BE2C (cell line): ENCODE data around the gene ZNF574.

ENCODE experiments used
- DNase-seq: peaks from one replicate; pipeline ENCODE4 v3.0.0-alpha.2; 2020
- H3K27me3 ChIP-seq: fragments of 250-450 bp; sonication (Bioruptor Pico); 2 replicates; pipeline ENCODE4 v1.5.1; 2020; ENCODE audit warnings: mild to moderate bottlenecking
- H3K36me3 ChIP-seq: fragments of 250-450 bp; sonication (Bioruptor Pico); 2 replicates; pipeline ENCODE4 v1.5.1; 2020; ENCODE audit warnings: mild to moderate bottlenecking
- H3K4me1 ChIP-seq: fragments of 250-450 bp; sonication (Bioruptor Pico); 2 replicates; pipeline ENCODE4 v1.5.1; 2020
- H3K4me3 ChIP-seq: 2 replicates; pipeline ENCODE4 v1.5.1; 2011; ENCODE audit warnings: low read depth, low read length
- H3K9me3 ChIP-seq: fragments of 250-450 bp; sonication (Bioruptor Pico); 2 replicates; pipeline ENCODE4 v1.5.1; 2020
- TF ChIP-seq, protein P1 (sequence below): IDR thresholded peaks from 2 replicates; pipeline ENCODE4 v1.5.1; 2012; ENCODE audit warnings: mild to moderate bottlenecking, low read depth, low read length

Gene ZNF574

DNA sequence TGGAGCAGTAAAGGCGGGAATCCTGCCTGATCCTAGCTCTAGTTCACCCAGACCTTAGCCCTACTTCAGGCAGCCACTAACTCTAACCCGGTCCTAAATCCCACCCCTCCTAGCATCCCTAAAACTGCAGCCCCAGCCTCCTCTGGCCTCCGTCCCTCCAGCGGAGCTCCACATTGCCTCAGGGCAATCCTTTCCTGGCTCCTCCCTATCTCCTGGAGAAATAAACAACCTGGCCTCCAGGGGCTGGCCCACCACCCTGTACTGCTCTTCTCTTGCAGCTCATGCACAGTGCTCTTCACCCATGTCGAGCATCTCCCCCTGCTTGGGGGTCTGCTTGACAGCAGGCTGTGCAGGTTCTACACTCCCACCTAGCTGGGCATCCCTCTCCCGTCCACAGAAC, 49.6 kb downstream of the ZNF574 start:
- no peak for DNase-seq
- Histone ChIP-seq H3K4me1 (no peaks in the 10 kb centered on the region), H3K27me3 (no peaks in the 10 kb centered on the region), H3K9me3 (no peaks in the 10 kb centered on the region; the same call in 1 of the 2 replicates), H3K36me3 (no peaks in the 10 kb centered on the region), H3K4me3 (no peak overlapping the region)
- TF ChIP-seq, protein P1, sequence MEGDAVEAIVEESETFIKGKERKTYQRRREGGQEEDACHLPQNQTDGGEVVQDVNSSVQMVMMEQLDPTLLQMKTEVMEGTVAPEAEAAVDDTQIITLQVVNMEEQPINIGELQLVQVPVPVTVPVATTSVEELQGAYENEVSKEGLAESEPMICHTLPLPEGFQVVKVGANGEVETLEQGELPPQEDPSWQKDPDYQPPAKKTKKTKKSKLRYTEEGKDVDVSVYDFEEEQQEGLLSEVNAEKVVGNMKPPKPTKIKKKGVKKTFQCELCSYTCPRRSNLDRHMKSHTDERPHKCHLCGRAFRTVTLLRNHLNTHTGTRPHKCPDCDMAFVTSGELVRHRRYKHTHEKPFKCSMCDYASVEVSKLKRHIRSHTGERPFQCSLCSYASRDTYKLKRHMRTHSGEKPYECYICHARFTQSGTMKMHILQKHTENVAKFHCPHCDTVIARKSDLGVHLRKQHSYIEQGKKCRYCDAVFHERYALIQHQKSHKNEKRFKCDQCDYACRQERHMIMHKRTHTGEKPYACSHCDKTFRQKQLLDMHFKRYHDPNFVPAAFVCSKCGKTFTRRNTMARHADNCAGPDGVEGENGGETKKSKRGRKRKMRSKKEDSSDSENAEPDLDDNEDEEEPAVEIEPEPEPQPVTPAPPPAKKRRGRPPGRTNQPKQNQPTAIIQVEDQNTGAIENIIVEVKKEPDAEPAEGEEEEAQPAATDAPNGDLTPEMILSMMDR, result no peak

DNA sequence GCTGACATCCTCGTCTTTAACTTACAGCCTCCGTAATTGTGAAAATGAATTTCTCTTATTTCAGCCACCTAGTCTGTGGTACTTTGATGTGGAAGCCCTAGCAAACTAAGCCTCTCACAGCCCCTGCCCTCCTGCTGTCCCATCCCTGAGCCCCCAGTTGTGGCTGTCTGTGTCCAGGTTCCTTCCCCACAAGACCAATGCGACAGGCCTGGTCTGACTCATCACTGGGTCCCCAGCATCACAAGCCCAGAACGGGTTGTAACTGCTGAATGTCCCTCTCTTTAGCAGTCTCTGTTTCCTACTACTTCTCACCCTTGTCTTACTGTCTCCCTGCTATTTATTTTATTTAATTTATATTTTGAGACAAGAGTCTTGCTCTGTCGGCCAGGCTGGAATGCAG, 50.6 kb downstream of the ZNF574 start:
- no peaks in the 10 kb centered on the region; the same call in 1 of the 2 replicates for H3K27me3 ChIP-seq
- no peak for DNase-seq
- no peaks in the 10 kb centered on the region for H3K4me1 ChIP-seq
- TF ChIP-seq, protein P1, result no peak
- H3K9me3 ChIP-seq, result no peaks in the 10 kb centered on the region; the same call in 1 of the 2 replicates
- no peak overlapping the region for H3K4me3 ChIP-seq
- no peaks in the 10 kb centered on the region for H3K36me3 ChIP-seq

DNA sequence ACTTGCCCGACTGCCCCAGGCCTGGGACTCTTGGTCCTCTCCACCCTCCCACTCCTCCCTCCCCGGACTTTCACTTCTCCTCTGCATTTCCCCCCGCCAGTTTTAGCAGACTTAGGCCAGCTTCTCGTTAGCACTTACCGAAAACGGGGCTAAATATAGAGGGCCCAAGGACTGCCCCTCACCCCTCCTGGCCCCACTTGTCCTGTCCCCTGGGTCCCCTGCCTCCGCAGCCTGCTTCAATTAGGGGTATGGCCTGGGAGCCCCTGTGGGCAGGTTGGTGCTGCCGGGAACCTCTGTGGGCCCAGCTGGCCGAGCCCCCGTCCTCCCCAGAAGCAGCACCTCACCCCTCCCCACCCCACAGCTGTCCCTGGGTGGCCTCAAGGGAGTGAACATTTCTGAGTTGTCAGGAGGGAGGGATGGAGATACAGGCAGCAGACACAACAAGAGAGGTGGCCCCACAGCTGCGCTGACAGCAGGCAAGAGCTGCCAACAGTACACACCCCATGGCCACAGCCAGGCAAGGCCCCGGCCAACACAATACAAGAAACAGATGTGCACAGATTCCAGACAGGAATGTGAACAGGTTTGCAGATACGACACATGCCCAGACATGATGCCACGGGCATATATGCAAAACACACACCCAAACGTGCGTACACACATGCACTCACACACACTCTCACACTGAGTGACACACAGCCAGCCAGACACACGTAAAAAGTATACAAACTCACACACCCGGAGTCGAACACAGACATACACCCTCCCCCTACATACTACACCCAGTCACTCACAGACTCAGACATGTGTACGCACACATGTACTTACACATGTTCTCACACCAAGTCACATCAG, 53.7 kb downstream of the ZNF574 start:
- Histone ChIP-seq H3K4me3 (no peak overlapping the region), H3K4me1 (no peaks in the 10 kb centered on the region), H3K27me3 (peaks cover 4% of the 10 kb centered on the region; the same call in 1 of the 2 replicates), H3K9me3 (no peaks in the 10 kb centered on the region; the same call in 1 of the 2 replicates), H3K36me3 (no peaks in the 10 kb centered on the region)
- peak; percentile 45 for DNase-seq
- TF ChIP-seq, protein P1, result no peak

DNA sequence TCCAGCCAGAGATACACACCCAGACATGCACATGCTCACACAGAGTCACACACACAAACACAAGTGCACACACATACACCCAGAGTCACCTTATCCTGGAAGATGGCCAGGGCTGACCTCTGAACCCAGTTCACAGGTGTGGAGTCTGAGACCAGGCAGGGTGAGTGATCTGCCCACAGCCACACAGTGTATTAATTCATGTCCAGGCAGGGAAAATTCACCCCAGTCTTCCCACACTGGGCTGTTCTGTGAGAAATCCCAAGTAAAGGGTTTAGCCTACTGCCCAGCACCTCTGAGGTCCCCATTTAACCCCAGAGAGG, 54.2 kb downstream of the ZNF574 start:
- Histone ChIP-seq H3K36me3 (no peaks in the 10 kb centered on the region), H3K27me3 (peaks cover 4% of the 10 kb centered on the region; the same call in 1 of the 2 replicates), H3K4me3 (no peak overlapping the region), H3K4me1 (no peaks in the 10 kb centered on the region), H3K9me3 (no peaks in the 10 kb centered on the region)
- no peak for DNase-seq
- TF ChIP-seq, protein P1, result no peak
